ENCODE measurements around the gene TPRN.

Gene TPRN

GRCh38 chr9:137236238-137236935, 35.8 kb upstream of the TPRN start:
- peak; percentile 93 for DNase-seq (ENCODE audit: low spot score)

- DNase-seq (ENCODE audit: low spot score): no peak
These were observed 35.1 kb upstream of the TPRN start for GRCh38 chr9:137235424-137236237.

DNA sequence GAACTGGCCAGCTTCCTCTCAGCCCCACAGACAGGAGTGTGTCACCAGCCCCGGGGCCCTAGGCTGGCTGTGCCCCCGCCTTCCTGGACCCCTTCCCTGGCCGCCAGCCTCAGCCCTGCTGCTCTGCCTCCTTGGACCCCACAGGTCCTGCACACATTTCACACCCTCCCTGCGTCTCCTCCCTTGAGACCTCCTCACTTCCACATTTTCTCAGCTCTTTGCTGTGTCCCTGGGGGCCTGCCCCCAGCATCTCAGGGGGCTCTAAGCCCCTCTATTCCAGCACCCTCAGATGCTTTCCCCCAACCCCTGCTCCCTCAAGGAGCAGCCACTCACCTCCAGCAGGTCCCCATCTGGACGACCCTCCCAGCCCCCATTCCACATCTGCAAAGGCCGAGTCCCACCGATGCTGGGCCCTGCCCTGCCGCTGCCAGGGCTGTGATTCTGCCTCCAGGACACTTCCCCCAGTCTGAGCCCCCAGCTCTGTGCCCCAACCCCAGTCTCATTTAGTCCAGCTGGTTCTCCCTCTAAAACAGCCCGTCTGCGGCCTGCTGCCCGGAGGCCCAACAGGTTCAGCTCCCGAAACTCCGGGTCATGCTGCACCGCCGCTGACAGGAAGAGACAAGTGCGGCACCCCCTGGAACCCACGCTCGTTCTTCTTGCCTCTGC, 34.4 kb upstream of the TPRN start:
- DNase-seq (ENCODE audit: low spot score): no peak

- DNase-seq (ENCODE audit: low spot score): no peak
These were observed 33.6 kb upstream of the TPRN start for GRCh38 chr9:137234055-137234697.

- no peak for DNase-seq (ENCODE audit: low spot score)
These were observed 32.8 kb upstream of the TPRN start for GRCh38 chr9:137233143-137233980.

- no peak for DNase-seq (ENCODE audit: low spot score)
These were observed 32.0 kb upstream of the TPRN start for GRCh38 chr9:137232510-137232909.

- DNase-seq (ENCODE audit: low spot score): no peak
These were observed 31.6 kb upstream of the TPRN start for GRCh38 chr9:137232101-137232500.

- DNase-seq (ENCODE audit: low spot score): no peak
These were observed 31.0 kb upstream of the TPRN start for GRCh38 chr9:137231372-137232039.

DNA sequence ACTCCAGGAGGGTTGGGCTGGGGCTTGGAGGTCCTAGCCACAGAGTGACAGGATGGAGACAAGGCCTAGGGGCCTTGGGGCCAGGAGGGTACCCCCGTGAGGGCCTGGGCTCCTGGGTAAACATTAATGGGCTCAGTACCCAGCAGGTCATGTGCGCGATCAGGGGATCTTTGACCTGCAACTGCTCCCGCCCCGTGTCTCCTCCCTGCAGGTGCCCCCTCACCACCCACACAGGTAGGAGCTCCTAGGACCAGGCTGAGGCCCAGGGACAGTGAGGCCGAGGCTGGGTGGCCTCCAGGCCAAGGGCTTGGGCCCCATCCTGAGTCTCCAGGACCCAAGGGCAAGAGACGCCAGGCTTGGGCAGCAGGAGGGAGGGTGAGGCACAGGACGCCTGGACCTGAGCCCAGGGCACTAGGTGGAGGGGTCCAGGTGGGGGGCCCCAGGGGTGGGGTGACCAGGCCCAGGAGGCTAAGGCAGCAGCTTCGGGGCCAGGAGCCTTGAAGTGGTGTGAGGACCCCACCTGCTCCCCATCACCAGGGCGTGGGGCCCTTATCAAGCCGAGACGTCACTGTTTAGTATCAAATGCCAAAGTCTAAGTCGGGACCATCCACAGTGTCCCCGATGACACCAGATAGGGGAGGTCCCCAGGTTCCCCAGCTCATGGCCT, 30.3 kb upstream of the TPRN start, which contains the start of gene SLC34A3:
Gene SLC34A3 (plus strand): TSS at position 197 of the 667 bp plus-strand sequence. CDS start 802 bp downstream, outside the sequence.
- DNase-seq (ENCODE audit: low spot score): no peak

DNA sequence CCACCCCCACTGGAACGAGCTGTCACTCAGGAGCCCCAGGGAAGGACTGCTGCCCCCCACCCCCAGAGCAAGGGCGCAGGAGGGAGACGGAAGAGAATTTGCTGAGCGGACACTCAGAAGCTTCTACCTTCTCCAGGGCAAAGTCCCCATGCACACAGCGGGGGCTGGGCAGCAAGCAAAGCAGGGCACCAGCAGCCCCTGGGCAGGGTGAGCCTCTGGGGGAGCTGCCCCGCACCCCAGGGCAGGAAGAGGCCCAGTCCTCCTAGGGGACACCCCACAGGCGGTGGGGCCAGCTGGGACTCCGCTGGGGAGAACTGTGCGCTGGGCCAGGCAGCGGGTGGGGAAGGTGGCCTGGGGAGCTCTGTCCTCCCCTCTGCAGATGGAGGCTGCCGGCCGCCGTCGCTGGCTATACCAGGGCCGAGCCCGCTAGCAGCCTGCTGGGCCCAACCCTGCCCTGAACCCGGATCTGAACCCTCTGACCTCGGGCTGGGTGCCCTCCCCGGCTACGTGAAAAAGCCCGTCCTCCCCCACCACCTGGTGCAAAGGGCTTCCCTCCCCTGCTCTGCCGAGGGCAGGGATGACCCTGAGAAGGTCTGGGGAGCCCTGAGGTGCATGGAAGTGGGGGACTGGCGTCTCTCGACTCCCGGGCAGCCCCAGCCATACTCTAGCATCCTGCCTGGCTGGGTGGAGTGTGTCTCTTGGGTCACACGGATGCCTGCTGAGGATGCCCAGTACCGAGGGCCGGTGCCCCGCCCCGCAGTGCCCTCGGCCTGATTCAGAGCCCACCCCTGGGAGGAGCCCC, 29.6 kb upstream of the TPRN start:
- DNase-seq (ENCODE audit: low spot score): no peak

- no peak for DNase-seq (ENCODE audit: low spot score)
These were observed 28.7 kb upstream of the TPRN start for GRCh38 chr9:137228968-137229896.

- DNase-seq (ENCODE audit: low spot score): no peak
These were observed 28.0 kb upstream of the TPRN start for GRCh38 chr9:137228506-137228967.

- DNase-seq (ENCODE audit: low spot score): no peak
These were observed 27.4 kb upstream of the TPRN start for GRCh38 chr9:137227853-137228505.

DNA sequence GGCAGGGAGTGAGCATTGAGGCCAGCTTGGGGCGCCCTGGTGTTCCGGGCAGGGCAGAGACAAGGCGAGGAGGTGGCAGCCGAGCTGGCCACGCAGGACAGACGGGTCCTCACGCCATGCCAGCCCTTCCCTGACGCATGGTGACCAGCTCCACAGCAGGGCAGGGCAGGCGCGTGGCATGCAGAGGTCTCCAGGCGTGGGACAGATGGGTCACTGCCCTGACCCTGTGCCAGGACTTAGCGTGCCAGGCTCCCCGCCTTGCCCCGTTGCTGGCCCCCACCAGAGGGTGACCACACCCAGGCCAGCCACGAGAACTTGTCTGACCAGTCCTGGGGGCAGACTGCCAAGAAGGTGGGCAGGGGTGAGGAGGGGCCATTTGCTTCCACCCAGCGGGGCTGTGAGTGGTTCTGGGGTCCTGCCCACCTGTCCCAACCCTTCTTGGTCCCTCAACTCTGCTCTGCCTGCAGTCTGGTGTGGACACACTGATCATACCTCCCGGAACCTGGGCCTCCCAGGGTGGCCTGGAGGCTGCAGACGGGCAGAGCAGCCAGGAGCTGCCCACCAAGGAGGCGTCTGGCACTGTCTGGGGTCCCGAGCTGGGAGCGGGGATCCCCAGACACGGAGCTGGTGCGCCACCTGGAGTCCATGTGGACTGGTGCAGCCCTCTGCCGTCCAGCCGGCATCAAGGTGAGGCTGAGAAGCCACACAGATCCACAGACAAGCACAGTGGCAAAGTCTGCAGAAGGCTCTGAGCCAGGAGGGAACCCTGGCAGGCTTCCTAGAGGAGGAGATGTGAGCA, 26.7 kb upstream of the TPRN start, which contains the start of gene RNF224:
Gene RNF224 (plus strand): TSS at position 449 of the 799 bp plus-strand sequence. CDS start 834 bp downstream, outside the sequence.
- peak; percentile 78 for DNase-seq (ENCODE audit: low spot score)

- no peak for DNase-seq (ENCODE audit: low spot score)
These were observed 26.0 kb upstream of the TPRN start for GRCh38 chr9:137226338-137227053.

Measured in AG20443 (cell line).